Endodermal cell (in vitro differentiated cells): ENCODE data around the gene BEND5. TPM values are rescaled to one million over a fixed set of nuclear protein-coding genes. Genes with fewer than 3 reads are reported as not detected.

Source experiments
- DNase-seq: peaks from one replicate; pipeline ENCODE4 v3.0.0-alpha.2; 2017
- H3K27ac ChIP-seq: 2 replicates; pipeline ENCODE4 v1.5.1; 2013; ENCODE audit warnings: mild to moderate bottlenecking, low read depth, low read length, moderate library complexity
- H3K27me3 ChIP-seq: 2 replicates; pipeline ENCODE4 v1.6.1; 2013; ENCODE audit warnings: mild to moderate bottlenecking, low read length, moderate library complexity; ENCODE audit not compliant: insufficient read depth, control insufficient read depth, poor library complexity, severe bottlenecking
- H3K36me3 ChIP-seq: 2 replicates; pipeline ENCODE4 v1.7.0; 2013; ENCODE audit warnings: mild to moderate bottlenecking, low read length, moderate library complexity; ENCODE audit not compliant: control insufficient read depth, insufficient read depth
- H3K4me1 ChIP-seq: one replicate; pipeline ENCODE4 v1.7.0; 2013; ENCODE audit warnings: low read length; ENCODE audit not compliant: control insufficient read depth, insufficient read depth
- H3K4me3 ChIP-seq: 2 replicates; pipeline ENCODE4 v1.5.1; 2013; ENCODE audit warnings: mild to moderate bottlenecking, low read length, moderate library complexity
- H3K9ac ChIP-seq: 2 replicates; pipeline ENCODE4 v1.6.1; 2013; ENCODE audit warnings: mild to moderate bottlenecking, low read length, moderate library complexity; ENCODE audit not compliant: poor library complexity, severe bottlenecking; ENCODE audit errors: extremely low read depth
- H3K9me3 ChIP-seq: 2 replicates; pipeline ENCODE4 v1.6.1; 2013; ENCODE audit warnings: mild to moderate bottlenecking, low read length, moderate library complexity; ENCODE audit not compliant: control insufficient read depth
- H3K27ac Mint-ChIP-seq: 2 replicates; pipeline ENCODE4 v1.8.0; 2020; ENCODE audit warnings: mixed read lengths
- H3K27me3 Mint-ChIP-seq: 2 replicates; pipeline ENCODE4 v1.8.0; 2021; ENCODE audit warnings: mild to moderate bottlenecking, mixed read lengths; ENCODE audit not compliant: insufficient read depth
- H3K36me3 Mint-ChIP-seq: 2 replicates; pipeline ENCODE4 v1.8.0; 2020; ENCODE audit warnings: low read depth, mixed read lengths
- H3K4me1 Mint-ChIP-seq: 2 replicates; pipeline ENCODE4 v1.8.0; 2020; ENCODE audit warnings: mixed read lengths
- H3K4me3 Mint-ChIP-seq: 2 replicates; pipeline ENCODE4 v1.8.0; 2020; ENCODE audit warnings: mild to moderate bottlenecking, moderate library complexity, mixed read lengths
- H3K9me3 Mint-ChIP-seq: 2 replicates; pipeline ENCODE4 v1.8.0; 2020; ENCODE audit warnings: mild to moderate bottlenecking, mixed read lengths
- CTCF ChIP-seq: fragments of 200-600 bp; sonication (generic); conservative IDR thresholded peaks from 2 replicates; pipeline ENCODE4 v1.5.0; 2021; ENCODE audit warnings: antibody characterized with exemption, mild to moderate bottlenecking
- WGBS, 2 experiments: methylation state at CpG; one replicate each; pipeline versions ENCODE4 v1.1.5 to v1.1.7; 2013; ENCODE audit warnings: missing lambda C conversion rate in 2 of 2, mixed read lengths in 1 of 2; ENCODE audit not compliant: insufficient coverage in 1 of 2, insufficient read length in 1 of 2; 5-methylcytosine and 5-hydroxymethylcytosine counted together
- total RNA-seq, 2 donors: library from RNA; stranded (reverse); fragmentation: NEBNext Ultra II Directional in 1 of 2; extraction: Animal tissue kit (Norgen Biotek cat#: 25700) in 1 of 2; gene quantifications; 2 replicates in 1 of 2; 3 replicates in 1 of 2; pipeline ENCODE4 v1.2.1, GENCODE V29; 2021

Gene BEND5
- total RNA-seq, 2 donors from 2014 or later = 5.9 to 6.1 TPM

- Mint-ChIP-seq H3K9me3 (no peaks in the 10 kb centered on the region), H3K4me1 (peaks cover 22% of the 10 kb centered on the region), H3K36me3 (peaks cover 12% of the 10 kb centered on the region), H3K27me3 (no peaks in the 10 kb centered on the region), H3K27ac (no peak overlapping the region), H3K4me3 (no peak overlapping the region)
- Histone ChIP-seq H3K27me3 (no peaks in the 10 kb centered on the region), H3K4me1 (peaks cover 9% of the 10 kb centered on the region), H3K9ac (no peak overlapping the region), H3K36me3 (peaks cover 3% of the 10 kb centered on the region), H3K9me3 (no peaks in the 10 kb centered on the region), H3K4me3 (no peak overlapping the region), H3K27ac (no peak overlapping the region)
- no peak for DNase-seq
- peak; percentile 10 for TF ChIP-seq CTCF
These were observed 33.2 kb downstream of the BEND5 start for GRCh38 chr1:48743480-48743879.

- Mint-ChIP-seq H3K27me3 (no peaks in the 10 kb centered on the region), H3K4me3 (no peak overlapping the region), H3K4me1 (peaks cover 22% of the 10 kb centered on the region), H3K36me3 (peaks cover 7% of the 10 kb centered on the region), H3K27ac (no peak overlapping the region), H3K9me3 (no peaks in the 10 kb centered on the region)
- 84 to 89% methylated on average over 6 to 7 of the region's 7 CpGs for WGBS, 2 experiments
- Histone ChIP-seq H3K9ac (no peak overlapping the region), H3K36me3 (peaks cover 3% of the 10 kb centered on the region), H3K9me3 (no peaks in the 10 kb centered on the region), H3K4me3 (no peak overlapping the region), H3K27me3 (no peaks in the 10 kb centered on the region), H3K27ac (no peak overlapping the region), H3K4me1 (peaks cover 9% of the 10 kb centered on the region)
- DNase-seq = no peak
- no peak for TF ChIP-seq CTCF
These were observed 35.3 kb downstream of the BEND5 start for GRCh38 chr1:48741380-48741779.

- DNase-seq = no peak
- Histone ChIP-seq H3K4me1 (peaks cover 9% of the 10 kb centered on the region), H3K4me3 (no peak overlapping the region), H3K9me3 (no peaks in the 10 kb centered on the region), H3K9ac (no peak overlapping the region), H3K27ac (no peak overlapping the region), H3K36me3 (peaks cover 3% of the 10 kb centered on the region), H3K27me3 (no peaks in the 10 kb centered on the region)
- Mint-ChIP-seq H3K27ac (no peak overlapping the region), H3K9me3 (no peaks in the 10 kb centered on the region), H3K4me1 (peaks cover 22% of the 10 kb centered on the region), H3K36me3 (peaks cover 14% of the 10 kb centered on the region), H3K27me3 (no peaks in the 10 kb centered on the region), H3K4me3 (no peak overlapping the region)
- no peak for TF ChIP-seq CTCF
- WGBS, 2 experiments = 90 to 92% methylated on average over 2 to 3 of the region's 3 CpGs
These were observed 36.1 kb downstream of the BEND5 start for GRCh38 chr1:48740621-48741020.
